RWPE1 (cell line): ENCODE data around the gene GANC.

Source experiments
- CTCF ChIA-PET: fragments of 350-600 bp; sonication (Branson Sonifier 250); formaldehyde crosslinking; extraction: SDS; loops from one replicate; lab custom pipeline; 2021; lab: Yijun Ruan, JAX
- POLR2A ChIA-PET: fragments of 400-600 bp; formaldehyde crosslinking; extraction: SDS; loops from one replicate; lab custom pipeline; 2020; ENCODE audit warnings: antibody characterized with exemption; ENCODE audit not compliant: low non-redundant PET; lab: Yijun Ruan, JAX
- DNase-seq: peaks from one replicate; pipeline ENCODE4 v3.0.0; 2012; ENCODE audit warnings: low spot score
- H3K27ac ChIP-seq: fragments of 450-650 bp; 2 replicates; pipeline ENCODE4 v1.5.1; 2017
- CTCF ChIP-seq: fragments of 450-650 bp; conservative IDR thresholded peaks from 2 replicates; pipeline ENCODE4 v1.5.1; 2017; ENCODE audit warnings: low read depth, mild to moderate bottlenecking

Gene GANC

GRCh38 chr15:42344763-42345162 lies 71.8 kb downstream of the GANC start:
- ChIA-PET POLR2A (no interaction called here), CTCF (no interaction called here)
- no peak for DNase-seq
- no peak overlapping the region for H3K27ac ChIP-seq
- no peak for TF ChIP-seq CTCF

GRCh38 chr15:42345504-42345903 lies 72.5 kb downstream of the GANC start:
- ChIA-PET POLR2A (no interaction called here), CTCF (no interaction called here)
- no peak overlapping the region for H3K27ac ChIP-seq
- no peak for DNase-seq
- no peak for TF ChIP-seq CTCF

GRCh38 chr15:42348083-42348482 lies 75.1 kb downstream of the GANC start:
- no peak for DNase-seq
- POLR2A ChIA-PET: no interaction called here
- no peak for TF ChIP-seq CTCF
- CTCF ChIA-PET: no interaction called here
- H3K27ac ChIP-seq: no peak overlapping the region

GRCh38 chr15:42349186-42349585 lies 76.2 kb downstream of the GANC start:
- DNase-seq: no peak
- ChIA-PET POLR2A (no interaction called here), CTCF (no interaction called here)
- no peak overlapping the region for H3K27ac ChIP-seq
- TF ChIP-seq CTCF: no peak

- ChIA-PET CTCF (no interaction called here), POLR2A (no interaction called here)
- H3K27ac ChIP-seq: no peak overlapping the region
- DNase-seq: no peak
- TF ChIP-seq CTCF: no peak
Observed at GRCh38 chr15:42352401-42352800, 79.4 kb downstream of the GANC start.

- ChIA-PET POLR2A (no interaction called here), CTCF (no interaction called here)
- no peak for TF ChIP-seq CTCF
- DNase-seq: no peak
- no peak overlapping the region for H3K27ac ChIP-seq
Observed at GRCh38 chr15:42353061-42353460, 80.1 kb downstream of the GANC start.

GRCh38 chr15:42354824-42355223 lies 81.8 kb downstream of the GANC start:
- POLR2A ChIA-PET: no interaction called here
- no peak for DNase-seq
- no peak overlapping the region for H3K27ac ChIP-seq
- TF ChIP-seq CTCF: no peak
- CTCF ChIA-PET: interaction anchor here (0.6 kb wide), 1 partner anchor 78 kb away, joined by 3 read pairs; no protein-coding TSS in a partner anchor
